ELF-1 (cell line): ENCODE data around the gene ALMS1.
A peak's percentile ranks its signal among the peaks of the same experiment; 100 is the strongest.
"Not testable (repeated sequence)": the region's sequence is repeated elsewhere in the genome, so short reads cannot be mapped to it uniquely, and the experiment has no call there.

Experiments used
- DNase-seq: peaks from one replicate; pipeline ENCODE4 v3.0.0-alpha.2; 2016; ENCODE audit warnings: low read depth, low spot score

The ALMS1 gene

GRCh38 chr2:73402386-73403103 is 16.9 kb downstream of the ALMS1 start:
- DNase-seq = no peak

DNA sequence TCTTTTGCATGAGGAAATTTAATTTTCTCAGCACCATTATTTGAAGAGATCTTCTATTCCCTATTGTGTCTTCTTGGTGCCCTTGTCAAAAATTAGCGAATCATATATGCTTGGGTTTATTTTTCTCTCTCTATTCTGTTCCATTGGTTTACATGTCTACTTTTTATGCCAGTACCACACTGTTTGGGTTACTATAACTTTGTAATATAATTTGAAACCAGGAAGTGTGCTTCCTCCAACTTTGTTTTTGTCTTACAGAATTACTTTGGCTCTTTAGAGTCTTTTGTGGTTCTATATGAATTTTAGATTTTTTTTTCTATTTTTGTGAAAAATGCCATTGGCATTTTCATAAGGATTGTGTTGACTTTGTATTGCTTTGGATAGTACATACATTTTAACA is 17.6 kb downstream of the ALMS1 start:
- no peak for DNase-seq

GRCh38 chr2:73404409-73404808 is 18.8 kb downstream of the ALMS1 start:
- no peak for DNase-seq

DNA sequence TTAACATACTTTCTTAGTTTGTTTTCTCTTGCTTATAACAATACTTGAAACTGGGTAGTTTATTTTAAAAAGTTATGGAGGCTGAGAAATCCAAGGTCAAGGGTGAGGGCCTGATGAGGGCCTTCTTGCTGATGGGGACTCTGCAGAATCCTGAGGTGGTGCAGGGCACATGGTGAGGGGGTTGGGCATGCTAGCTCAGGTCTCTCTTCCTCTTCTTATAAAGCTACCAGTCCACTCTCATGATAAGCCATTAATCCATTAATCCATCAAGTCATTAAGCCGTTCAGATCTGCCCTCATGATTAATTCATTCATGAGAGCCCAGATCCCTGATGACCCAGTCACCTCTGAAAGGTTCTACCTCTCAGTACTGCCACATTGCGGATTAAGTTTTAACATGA is 21.4 kb downstream of the ALMS1 start:
- no peak for DNase-seq

DNA sequence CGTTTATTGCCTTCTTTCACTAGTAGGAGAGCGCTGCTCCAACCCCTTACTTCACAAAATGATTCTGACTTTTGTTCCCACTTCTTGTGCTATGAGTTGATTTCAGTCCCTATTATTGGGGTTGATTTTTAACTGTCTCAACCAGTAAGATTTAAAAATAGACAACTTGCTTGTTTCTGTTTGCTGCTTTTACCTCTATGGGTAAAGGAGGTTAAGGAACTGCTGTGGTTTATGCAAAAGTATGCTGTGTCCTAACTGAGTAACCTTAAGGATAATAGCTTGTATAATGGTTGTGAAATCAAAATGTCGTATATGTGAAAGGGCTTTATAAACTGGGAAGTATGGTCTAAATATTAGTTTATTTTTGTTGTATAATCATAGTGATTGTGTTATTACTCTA is 22.6 kb downstream of the ALMS1 start:
- no peak for DNase-seq

DNA sequence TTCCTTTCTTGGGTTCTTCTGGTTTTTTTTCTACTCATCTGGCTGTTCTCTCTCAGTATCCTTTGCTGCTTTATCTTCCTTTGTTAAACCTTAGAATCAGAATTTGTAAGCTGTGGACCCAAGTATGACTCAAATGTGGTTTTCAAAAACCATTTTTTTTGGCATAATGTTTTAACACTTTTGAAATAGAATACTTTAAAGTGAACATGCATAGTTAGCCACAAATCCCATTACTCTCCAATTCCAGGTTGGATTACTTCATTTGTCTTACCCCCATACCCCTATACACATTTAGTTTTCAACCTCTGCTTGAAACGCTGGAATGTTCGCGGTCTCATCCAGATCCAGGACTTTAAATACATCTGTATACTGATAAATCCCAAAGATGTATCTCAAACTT is 29.1 kb downstream of the ALMS1 start:
- DNase-seq = no peak

DNA sequence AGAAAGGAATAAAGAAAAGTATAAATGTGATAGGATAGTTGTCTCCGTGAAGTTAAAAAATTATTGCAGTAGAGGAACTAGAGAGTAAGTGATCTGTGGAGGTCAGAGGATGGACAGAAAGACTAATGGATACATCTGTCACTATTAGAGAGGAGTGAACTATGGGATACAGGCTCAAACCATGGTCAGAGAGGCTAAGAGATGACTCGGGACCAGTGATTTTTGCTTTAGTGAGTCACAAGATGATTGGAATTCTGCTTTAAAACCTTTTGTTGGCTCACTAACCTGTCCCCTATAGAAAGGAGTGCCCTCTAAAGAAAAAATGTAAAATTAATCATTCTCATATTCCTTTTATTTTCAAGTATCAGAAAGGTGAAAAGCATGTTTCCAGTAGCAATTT is 30.3 kb downstream of the ALMS1 start:
- no peak for DNase-seq

GRCh38 chr2:73418343-73418742 is 32.7 kb downstream of the ALMS1 start:
- DNase-seq = no peak

DNA sequence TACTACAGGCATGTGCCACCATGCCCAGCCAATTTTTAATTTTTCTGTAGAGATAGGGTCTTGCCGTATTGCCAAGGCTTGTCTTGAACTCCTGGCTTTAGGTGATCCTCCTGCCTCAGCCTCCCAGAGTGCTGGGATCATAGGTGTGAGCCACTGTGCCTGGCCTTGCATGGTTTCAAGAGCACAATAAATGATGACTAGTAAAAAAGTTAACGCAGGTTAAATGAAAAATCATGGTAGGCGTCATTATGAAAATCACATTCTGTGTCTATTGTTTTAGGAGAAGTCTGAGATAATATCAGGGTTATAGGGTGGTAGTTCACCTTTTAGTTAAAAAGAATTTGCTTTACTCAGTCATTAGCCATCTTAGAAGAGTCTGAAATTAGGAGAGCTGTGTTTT is 38.3 kb downstream of the ALMS1 start:
- no peak for DNase-seq

- DNase-seq = no peak
Observed at GRCh38 chr2:73426176-73426575, 40.5 kb downstream of the ALMS1 start.

- DNase-seq = no peak
Observed at GRCh38 chr2:73436019-73436418, 50.4 kb downstream of the ALMS1 start.

DNA sequence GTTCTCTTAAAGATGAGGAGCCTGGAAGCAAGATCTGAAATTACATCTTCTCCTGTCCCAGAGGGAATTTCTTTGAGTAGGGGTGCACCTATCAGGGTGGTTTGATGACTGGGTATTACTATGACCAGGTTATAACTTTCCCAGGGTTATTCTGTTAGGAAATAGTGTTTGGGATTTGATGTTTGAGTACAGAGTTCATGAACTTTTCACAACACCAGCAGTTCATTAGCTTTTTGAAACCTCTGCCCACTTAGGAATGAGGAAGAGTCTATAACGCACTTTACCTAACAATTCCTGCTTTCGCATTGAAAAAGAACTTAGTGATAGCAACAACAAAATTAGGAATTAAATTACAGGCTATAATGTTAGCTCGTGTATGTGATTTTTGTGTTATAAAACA is 58.6 kb downstream of the ALMS1 start:
- DNase-seq = no peak

DNA sequence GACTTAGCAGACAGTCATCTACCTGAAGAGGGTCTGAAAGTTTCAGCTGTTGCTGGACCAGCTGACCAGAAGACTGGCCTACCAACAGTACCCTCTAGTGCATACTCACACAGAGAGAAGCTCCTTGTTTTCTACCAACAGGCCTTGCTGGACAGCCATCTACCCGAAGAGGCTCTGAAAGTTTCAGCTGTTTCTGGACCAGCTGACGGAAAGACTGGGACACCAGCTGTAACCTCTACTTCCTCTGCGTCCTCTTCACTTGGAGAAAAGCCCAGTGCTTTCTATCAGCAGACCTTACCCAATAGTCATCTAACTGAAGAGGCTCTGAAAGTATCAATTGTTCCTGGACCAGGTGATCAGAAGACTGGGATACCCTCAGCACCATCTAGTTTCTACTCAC is 63.2 kb downstream of the ALMS1 start:
- no peak for DNase-seq

- DNase-seq = no peak
Observed at GRCh38 chr2:73449404-73449803, 63.8 kb downstream of the ALMS1 start.

DNA sequence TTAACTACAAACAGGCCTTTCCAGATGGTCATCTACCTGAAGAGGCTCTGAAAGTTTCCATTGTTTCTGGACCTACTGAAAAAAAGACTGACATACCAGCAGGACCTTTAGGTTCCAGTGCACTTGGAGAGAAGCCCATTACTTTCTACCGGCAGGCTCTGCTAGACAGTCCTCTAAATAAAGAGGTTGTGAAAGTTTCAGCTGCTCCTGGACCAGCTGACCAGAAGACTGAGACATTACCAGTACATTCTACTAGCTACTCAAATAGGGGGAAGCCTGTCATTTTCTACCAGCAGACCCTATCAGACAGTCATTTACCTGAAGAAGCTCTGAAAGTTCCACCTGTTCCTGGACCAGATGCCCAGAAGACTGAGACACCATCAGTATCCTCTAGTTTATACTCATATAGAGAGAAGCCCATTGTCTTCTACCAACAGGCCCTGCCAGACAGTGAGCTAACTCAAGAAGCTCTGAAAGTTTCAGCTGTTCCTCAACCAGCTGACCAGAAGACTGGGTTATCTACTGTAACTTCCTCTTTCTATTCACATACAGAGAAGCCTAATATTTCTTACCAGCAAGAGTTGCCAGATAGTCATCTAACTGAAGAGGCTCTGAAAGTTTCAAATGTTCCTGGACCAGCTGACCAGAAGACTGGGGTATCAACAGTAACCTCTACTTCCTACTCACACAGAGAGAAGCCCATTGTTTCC is 65.8 kb downstream of the ALMS1 start:
- no peak for DNase-seq

- DNase-seq = no peak
Observed at GRCh38 chr2:73457982-73458381, 72.3 kb downstream of the ALMS1 start.

DNA sequence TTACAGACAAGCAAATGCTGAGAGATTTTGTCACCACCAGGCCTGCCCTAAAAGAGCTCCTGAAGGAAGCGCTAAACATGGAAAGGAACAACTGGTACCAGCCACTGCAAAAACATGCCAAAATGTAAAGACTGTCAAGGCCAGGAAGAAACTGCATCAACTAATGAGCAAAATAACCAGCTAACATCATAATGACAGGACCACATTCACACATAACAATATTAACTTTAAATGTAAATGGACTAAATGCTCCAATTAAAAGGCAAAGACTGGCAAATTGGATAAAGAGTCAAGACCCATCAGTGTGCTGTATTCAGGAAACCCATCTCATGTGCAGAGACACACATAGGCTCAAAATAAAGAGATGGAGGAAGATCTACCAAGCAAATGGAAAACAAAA is 76.8 kb downstream of the ALMS1 start:
- DNase-seq = not testable (repeated sequence)

DNA sequence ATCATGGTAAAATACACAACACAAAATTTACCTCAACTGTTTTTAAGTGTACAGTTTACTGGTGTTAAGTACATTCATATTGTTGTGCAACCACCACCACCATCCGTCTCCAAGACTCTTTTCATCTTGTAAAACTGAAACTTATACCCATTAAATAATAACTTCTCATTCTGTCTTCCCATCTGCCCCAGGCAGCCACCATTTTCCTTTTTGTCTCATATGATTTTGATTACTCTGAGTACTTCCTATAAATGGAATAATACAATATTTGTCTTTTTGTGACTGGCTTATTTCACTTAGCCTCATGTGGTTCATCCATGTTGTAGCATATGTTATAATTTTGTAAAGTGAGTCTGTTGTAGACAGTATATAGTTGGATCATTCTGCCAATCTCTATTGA is 82.7 kb downstream of the ALMS1 start:
- DNase-seq = no peak

- DNase-seq = not testable (repeated sequence)
Observed at GRCh38 chr2:73483874-73484273, 98.2 kb downstream of the ALMS1 start.

DNA sequence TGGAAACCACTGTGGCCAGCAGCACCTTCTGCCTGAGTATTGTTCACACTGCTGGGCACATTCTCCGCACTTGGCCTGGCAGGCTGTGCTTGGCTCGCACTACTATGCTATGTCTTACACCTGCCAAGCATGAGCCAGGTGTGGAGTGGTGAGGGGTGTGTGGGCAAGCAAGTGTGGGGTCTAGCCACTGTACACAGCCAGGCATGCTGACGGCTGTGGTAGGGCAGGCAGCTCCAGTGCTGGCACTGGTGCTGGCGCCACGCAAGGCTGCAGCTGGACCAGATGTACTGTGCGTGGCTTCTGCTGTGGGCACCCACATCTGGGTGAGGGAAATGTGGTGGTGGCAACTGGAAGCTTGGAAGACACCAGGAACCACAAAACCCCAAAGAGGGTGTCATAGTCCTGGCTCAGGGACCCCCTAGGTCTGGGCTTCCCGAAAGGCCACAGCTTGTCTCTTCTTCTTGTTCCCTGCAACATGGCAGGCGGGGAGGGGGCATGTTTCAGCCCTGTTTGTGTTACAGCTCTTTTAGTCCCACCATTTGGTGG is 101.5 kb downstream of the ALMS1 start:
- no peak for DNase-seq

- no peak for DNase-seq
Observed at GRCh38 chr2:73488079-73488478, 102.4 kb downstream of the ALMS1 start.

DNA sequence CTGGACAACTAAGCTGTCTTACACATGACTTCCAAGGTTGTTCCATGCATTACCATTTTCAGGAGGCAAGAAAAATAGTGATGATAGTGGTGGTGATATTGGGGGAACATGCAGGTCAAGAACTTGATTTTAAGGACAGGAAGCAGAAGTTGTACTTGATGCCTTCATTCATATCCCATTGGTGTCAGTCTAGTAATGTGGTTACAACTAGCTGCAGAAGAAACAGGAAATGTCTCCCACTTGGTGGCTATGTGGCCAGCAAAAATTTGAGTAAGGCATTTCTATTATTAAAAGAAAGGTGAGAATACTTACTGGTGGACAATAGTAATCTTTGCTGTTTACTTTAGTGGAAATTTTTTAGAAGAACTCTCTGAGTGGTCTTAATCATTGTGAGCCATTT is 103.4 kb downstream of the ALMS1 start:
- no peak for DNase-seq

DNA sequence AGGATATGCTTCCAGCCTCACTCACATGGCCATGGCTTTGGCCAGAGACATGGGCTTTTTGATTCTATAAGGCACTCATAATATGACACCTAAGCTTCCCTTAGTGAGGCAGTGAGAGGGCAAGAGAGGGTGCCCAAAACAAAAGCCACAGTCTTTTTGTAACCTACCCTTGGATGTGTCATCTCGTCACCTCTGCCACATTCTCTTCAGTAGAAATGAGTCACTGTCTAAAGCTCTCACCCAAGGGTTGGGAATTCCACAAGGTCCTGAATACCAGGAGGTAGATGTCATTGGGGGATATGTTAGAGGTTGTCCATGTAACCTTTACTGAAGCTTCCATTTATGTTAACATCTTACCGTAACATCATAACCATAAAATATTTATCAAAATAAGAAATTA is 108.4 kb downstream of the ALMS1 start:
- DNase-seq = peak; percentile 12
